Panc1 (cell line): ENCODE results near the gene CCDC90B. TPM values are rescaled to one million over a fixed set of nuclear protein-coding genes. Genes with fewer than 3 reads are reported as not detected.

Experiments used
- ATAC-seq: fragments of 200-7000 bp; cut with Tn5 transposase; 2 replicates; pipeline ENCODE4 v1.9.1; 2020; ENCODE audit warnings: mild to moderate bottlenecking, moderate library complexity
- BruUV-seq: library from RNA; stranded (reverse); fragments of 400-500 nt; replicated peaks from 2 replicates; lab custom pipeline; 2021; lab: Mats Ljungman, UMichigan
- CTCF ChIA-PET: fragments of 300-600 bp; sonication (Branson Sonifier 250); formaldehyde crosslinking; loops from one replicate; lab custom pipeline; 2022; ENCODE audit warnings: antibody characterized with exemption; lab: Charles Lee
- POLR2A ChIA-PET: fragments of 300-600 bp; sonication (Branson Sonifier 250); formaldehyde crosslinking; loops from one replicate; lab custom pipeline; 2022; ENCODE audit warnings: antibody characterized with exemption; lab: Charles Lee
- DNase-seq: peaks from one replicate; pipeline ENCODE4 v3.0.0-alpha.2; 2010; ENCODE audit warnings: low read depth, low spot score
- H3K27ac ChIP-seq: 2 replicates; pipeline ENCODE4 v1.5.1; 2011; ENCODE audit warnings: mild to moderate bottlenecking, low read length, inconsistent platforms
- H3K27me3 ChIP-seq: fragments of 200-500 bp; sonication (Bioruptor generic); 2 replicates; pipeline ENCODE4 v1.6.0; 2014; ENCODE audit warnings: low read length, inconsistent platforms; ENCODE audit not compliant: control insufficient read depth, insufficient read depth
- H3K36me3 ChIP-seq: fragments of 200-500 bp; sonication (Bioruptor generic); 2 replicates; pipeline ENCODE4 v1.5.1; 2014; ENCODE audit warnings: inconsistent platforms, mild to moderate bottlenecking, low read length, moderate library complexity; ENCODE audit not compliant: control insufficient read depth, insufficient read depth
- H3K4me1 ChIP-seq: 2 replicates; pipeline ENCODE4 v1.5.1; 2011; ENCODE audit warnings: inconsistent platforms, mild to moderate bottlenecking, low read length, moderate library complexity; ENCODE audit not compliant: control insufficient read depth, insufficient read depth
- H3K4me3 ChIP-seq, 2 experiments: 2 replicates each; pipeline ENCODE4 v1.5.1; 2011 to 2012; ENCODE audit warnings: low read depth in 2 of 2, low read length in 2 of 2, mild to moderate bottlenecking in 2 of 2, inconsistent platforms in 1 of 2, moderate library complexity in 1 of 2
- H3K9me3 ChIP-seq: fragments of 200-500 bp; sonication (Bioruptor generic); 2 replicates; pipeline ENCODE4 v1.5.1; 2014; ENCODE audit warnings: low read depth, mild to moderate bottlenecking, inconsistent platforms, low read length, moderate library complexity; ENCODE audit not compliant: control insufficient read depth, insufficient read depth
- CTCF ChIP-seq: fragments of 450-650 bp; IDR thresholded peaks from 2 replicates; pipeline ENCODE4 v1.5.1; 2017; ENCODE audit warnings: mild to moderate bottlenecking
- POLR2AphosphoS5 ChIP-seq: IDR thresholded peaks from 2 replicates; pipeline ENCODE4 v1.6.1; 2012; ENCODE audit warnings: mild to moderate bottlenecking, low read depth, low read length, moderate library complexity
- SIN3A ChIP-seq: IDR thresholded peaks from 2 replicates; pipeline ENCODE4 v1.6.1; 2012; ENCODE audit warnings: low read depth, mild to moderate bottlenecking, low read length, moderate library complexity, borderline replicate concordance; ENCODE audit not compliant: insufficient read depth
- TCF7L2 ChIP-seq: IDR thresholded peaks from 2 replicates; pipeline ENCODE4 v1.6.1; 2011; ENCODE audit warnings: mild to moderate bottlenecking, low read depth, low read length, inconsistent platforms
- in situ Hi-C: cut with HindIII; loops from 2 replicates; pipeline ENCODE4 v1.10.0; 2016; ENCODE audit warnings: low sequenced_read_pairs, low pct_unique_long_range_greater_than_20kb
- intact Hi-C: fragments of 100-400 bp; cut with micrococcal nuclease; formaldehyde crosslinking; loops from one replicate; pipeline ENCODE4 v1.10.0; 2022; ENCODE audit not compliant: unreplicated experiment
- total RNA-seq: library from RNA; stranded (reverse); gene quantifications from one replicate; pipeline ENCODE4 v1.2.1, GENCODE V29; 2021; ENCODE audit not compliant: unreplicated experiment
- TF ChIP-seq, protein P1 (sequence below), 2 experiments: IDR thresholded peaks; 2 replicates each; pipeline ENCODE4 v1.6.1; 2011 to 2012; ENCODE audit warnings: low read depth in 2 of 2, control low read depth in 1 of 2, low read length in 1 of 2, mild to moderate bottlenecking in 1 of 2, moderate library complexity in 1 of 2; ENCODE audit not compliant: insufficient read depth in 1 of 2

The CCDC90B gene
- total RNA-seq, 1 experiment from 2014 or later: 41.9 TPM

GRCh38 chr11:83257761-83258168 is 28.4 kb downstream of the CCDC90B start:
- no TSS peak for BruUV-seq
- ATAC-seq: peak; percentile 73
- ChIA-PET POLR2A (no interaction called here), CTCF (no interaction called here)
- intact Hi-C loops: no loop called here
- H3K4me3 ChIP-seq: no peak overlapping the region
- no peaks in the 10 kb centered on the region for H3K9me3 ChIP-seq
- no peaks in the 10 kb centered on the region for H3K4me1 ChIP-seq
- peaks cover 15% of the 10 kb centered on the region; the same call in 1 of the 2 replicates for H3K36me3 ChIP-seq
- no peak overlapping the region for H3K27ac ChIP-seq
- peak; percentile 55 for DNase-seq
- in situ Hi-C loops: no loop called here
- no peaks in the 10 kb centered on the region for H3K27me3 ChIP-seq
- no peak for TF ChIP-seq POLR2AphosphoS5
- TF ChIP-seq, protein P1, sequence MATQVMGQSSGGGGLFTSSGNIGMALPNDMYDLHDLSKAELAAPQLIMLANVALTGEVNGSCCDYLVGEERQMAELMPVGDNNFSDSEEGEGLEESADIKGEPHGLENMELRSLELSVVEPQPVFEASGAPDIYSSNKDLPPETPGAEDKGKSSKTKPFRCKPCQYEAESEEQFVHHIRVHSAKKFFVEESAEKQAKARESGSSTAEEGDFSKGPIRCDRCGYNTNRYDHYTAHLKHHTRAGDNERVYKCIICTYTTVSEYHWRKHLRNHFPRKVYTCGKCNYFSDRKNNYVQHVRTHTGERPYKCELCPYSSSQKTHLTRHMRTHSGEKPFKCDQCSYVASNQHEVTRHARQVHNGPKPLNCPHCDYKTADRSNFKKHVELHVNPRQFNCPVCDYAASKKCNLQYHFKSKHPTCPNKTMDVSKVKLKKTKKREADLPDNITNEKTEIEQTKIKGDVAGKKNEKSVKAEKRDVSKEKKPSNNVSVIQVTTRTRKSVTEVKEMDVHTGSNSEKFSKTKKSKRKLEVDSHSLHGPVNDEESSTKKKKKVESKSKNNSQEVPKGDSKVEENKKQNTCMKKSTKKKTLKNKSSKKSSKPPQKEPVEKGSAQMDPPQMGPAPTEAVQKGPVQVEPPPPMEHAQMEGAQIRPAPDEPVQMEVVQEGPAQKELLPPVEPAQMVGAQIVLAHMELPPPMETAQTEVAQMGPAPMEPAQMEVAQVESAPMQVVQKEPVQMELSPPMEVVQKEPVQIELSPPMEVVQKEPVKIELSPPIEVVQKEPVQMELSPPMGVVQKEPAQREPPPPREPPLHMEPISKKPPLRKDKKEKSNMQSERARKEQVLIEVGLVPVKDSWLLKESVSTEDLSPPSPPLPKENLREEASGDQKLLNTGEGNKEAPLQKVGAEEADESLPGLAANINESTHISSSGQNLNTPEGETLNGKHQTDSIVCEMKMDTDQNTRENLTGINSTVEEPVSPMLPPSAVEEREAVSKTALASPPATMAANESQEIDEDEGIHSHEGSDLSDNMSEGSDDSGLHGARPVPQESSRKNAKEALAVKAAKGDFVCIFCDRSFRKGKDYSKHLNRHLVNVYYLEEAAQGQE (IDR thresholded peaks at IDR 0.05; ENCODE audit: insufficient read depth in 1 of 2, low read depth in 2 of 2, low read length in 1 of 2): no peak
- no peak for TF ChIP-seq TCF7L2
- TF ChIP-seq CTCF: no peak
- TF ChIP-seq SIN3A: no peak

GRCh38 chr11:83256602-83257340 is 29.4 kb downstream of the CCDC90B start:
- BruUV-seq: no TSS peak
- CTCF ChIA-PET: interaction anchor here (0.6 kb wide), 1 partner anchor 1674 kb away, joined by 4 read pairs; no protein-coding TSS in a partner anchor
- in situ Hi-C loops (no loop called here), intact Hi-C loops (no loop called here)
- Histone ChIP-seq H3K9me3 (no peaks in the 10 kb centered on the region), H3K4me1 (no peaks in the 10 kb centered on the region), H3K27ac (no peak overlapping the region), H3K27me3 (no peaks in the 10 kb centered on the region), H3K36me3 (peaks cover 7% of the 10 kb centered on the region; the same call in 1 of the 2 replicates), H3K4me3 (no peak overlapping the region)
- TF ChIP-seq SIN3A (no peak), POLR2AphosphoS5 (no peak), TCF7L2 (no peak)
- TF ChIP-seq, protein P1 (IDR thresholded peaks at IDR 0.05; ENCODE audit: insufficient read depth in 1 of 2, low read depth in 2 of 2, low read length in 1 of 2): no peak
- no peak for ATAC-seq
- POLR2A ChIA-PET: no interaction called here
- no peak for DNase-seq
